Keratinocyte (primary cell): ENCODE data around the gene TBC1D8.

Experiments
- CTCF ChIP-seq, 3 experiments: IDR thresholded peaks in 1 of 3; conservative IDR thresholded peaks in 1 of 3; optimal IDR thresholded peaks in 1 of 3; 2 replicates in 2 of 3; 3 replicates in 1 of 3; pipeline versions ENCODE3 to v1.5.1; 2011; ENCODE audit warnings: low read length in 3 of 3, mild to moderate bottlenecking in 3 of 3, moderate library complexity in 2 of 3, control low read depth in 1 of 3, inconsistent platforms in 1 of 3; ENCODE audit not compliant: insufficient read depth in 2 of 3; ENCODE audit errors: extremely low read depth in 1 of 3
- EZH2 ChIP-seq: IDR thresholded peaks from one replicate; pipeline ENCODE4 v1.6.1; 2012; ENCODE audit warnings: inconsistent platforms, mild to moderate bottlenecking, low read length, moderate library complexity

DNA sequence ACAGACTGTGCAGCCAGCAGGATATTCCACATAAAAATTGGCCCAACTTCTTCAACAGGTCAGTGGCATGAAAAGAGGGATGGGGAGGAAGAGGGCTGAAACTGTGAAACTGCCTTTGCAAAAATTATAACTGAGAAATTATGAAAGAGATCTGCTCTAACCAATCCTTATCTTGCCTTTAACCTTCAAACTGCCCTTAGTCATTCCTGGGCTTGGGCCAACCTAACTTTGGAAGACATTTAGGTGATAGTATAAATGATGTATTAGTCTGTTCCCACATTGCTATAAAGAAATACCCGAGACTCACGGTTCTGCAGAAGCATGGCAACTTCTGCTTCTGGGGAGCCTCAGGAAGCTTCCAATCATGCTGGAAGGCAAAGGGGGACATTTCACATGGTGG lies 74.6 kb downstream of the TBC1D8 start:
- TF ChIP-seq CTCF (optimal IDR thresholded peaks at IDR 0.05 in 1 of 3, IDR thresholded peaks at IDR 0.05 in 1 of 3, conservative IDR thresholded peaks at IDR 0.05 in 1 of 3; ENCODE audit: extremely low read depth in 1 of 3, insufficient read depth in 2 of 3, low read length in 3 of 3) = no peak
- TF ChIP-seq EZH2 = no peak
